GM23338 (cell line): Measurements from ENCODE around the gene CCIN. TPM values are rescaled to one million over a fixed set of nuclear protein-coding genes. Genes with fewer than 3 reads are reported as not detected.

Experiments used
- ATAC-seq: fragments of 200-7000 bp; cut with Tn5 transposase; 3 replicates; pipeline ENCODE4 v1.9.1; 2020
- DNase-seq: peaks from one replicate; pipeline ENCODE4 v3.0.0-alpha.2; 2015; ENCODE audit warnings: low spot score
- H2AFZ ChIP-seq: fragments of 200-600 bp; sonication (generic); 2 replicates; pipeline ENCODE4 v1.8.0; 2016; ENCODE audit warnings: antibody characterized with exemption, mild to moderate bottlenecking, moderate library complexity
- H3F3A ChIP-seq: fragments of 200-600 bp; sonication (generic); replicated peaks from 2 replicates; pipeline ENCODE4 v1.8.0; 2017; ENCODE audit warnings: antibody characterized with exemption, mixed run types, low read depth
- H3K27ac ChIP-seq: fragments of 200-600 bp; sonication (generic); 2 replicates; pipeline ENCODE4 v1.6.1; 2016; ENCODE audit warnings: low read depth
- H3K27me3 ChIP-seq: fragments of 200-600 bp; sonication (generic); 2 replicates; pipeline ENCODE4 v1.8.0; 2016; ENCODE audit warnings: mild to moderate bottlenecking, mixed run types, moderate library complexity; ENCODE audit not compliant: insufficient read depth
- H3K36me3 ChIP-seq: fragments of 200-600 bp; sonication (generic); 2 replicates; pipeline ENCODE4 v1.8.0; 2016; ENCODE audit warnings: mild to moderate bottlenecking; ENCODE audit not compliant: insufficient read depth
- H3K4me1 ChIP-seq: fragments of 200-600 bp; sonication (generic); 2 replicates; pipeline ENCODE4 v1.8.0; 2016; ENCODE audit warnings: mild to moderate bottlenecking, moderate library complexity; ENCODE audit not compliant: insufficient read depth
- H3K4me2 ChIP-seq: fragments of 200-600 bp; sonication (generic); 2 replicates; pipeline ENCODE4 v1.7.1; 2017; ENCODE audit warnings: mixed run types
- H3K4me3 ChIP-seq: fragments of 200-600 bp; sonication (generic); 2 replicates; pipeline ENCODE4 v1.6.1; 2016; ENCODE audit warnings: mixed run types
- H3K79me2 ChIP-seq: fragments of 200-600 bp; sonication (generic); replicated peaks from 2 replicates; pipeline ENCODE4 v1.8.0; 2017; ENCODE audit warnings: mild to moderate bottlenecking; ENCODE audit not compliant: insufficient read depth
- H3K9me2 ChIP-seq: fragments of 200-600 bp; sonication (generic); 2 replicates; pipeline ENCODE4 v1.8.0; 2017; ENCODE audit not compliant: insufficient read depth
- H4K20me1 ChIP-seq: fragments of 200-600 bp; sonication (generic); replicated peaks from 2 replicates; pipeline ENCODE4 v1.8.0; 2017; ENCODE audit warnings: mild to moderate bottlenecking; ENCODE audit not compliant: insufficient read depth
- H3K27ac Mint-ChIP-seq: 2 replicates; pipeline ENCODE4 v1.8.0; 2020; ENCODE audit warnings: inconsistent platforms, mild to moderate bottlenecking, moderate library complexity, mixed read lengths
- H3K27me3 Mint-ChIP-seq: 3 replicates; pipeline ENCODE4 v1.8.0; 2022; ENCODE audit warnings: low read depth, mild to moderate bottlenecking, moderate library complexity, mixed read lengths, inconsistent platforms; ENCODE audit not compliant: insufficient read depth, poor library complexity
- H3K36me3 Mint-ChIP-seq: 3 replicates; pipeline ENCODE4 v1.8.0; 2021; ENCODE audit warnings: low read depth, mild to moderate bottlenecking, inconsistent platforms, moderate library complexity, mixed read lengths
- H3K4me1 Mint-ChIP-seq: 3 replicates; pipeline ENCODE4 v1.8.0; 2020; ENCODE audit warnings: mild to moderate bottlenecking, inconsistent platforms, mixed read lengths
- H3K4me3 Mint-ChIP-seq: 3 replicates; pipeline ENCODE4 v1.8.0; 2021; ENCODE audit warnings: moderate library complexity, mild to moderate bottlenecking, inconsistent platforms, mixed read lengths
- H3K9me3 Mint-ChIP-seq: 3 replicates; pipeline ENCODE4 v1.8.0; 2020; ENCODE audit warnings: moderate library complexity, mild to moderate bottlenecking, inconsistent platforms, mixed read lengths
- EZH2 ChIP-seq: fragments of 200-600 bp; sonication (generic); IDR thresholded peaks from one replicate; pipeline ENCODE4 v1.8.0; 2017; ENCODE audit warnings: antibody characterized with exemption, mild to moderate bottlenecking, low read depth; ENCODE audit not compliant: unreplicated experiment
- JUNB ChIP-seq: IDR thresholded peaks from one replicate; pipeline ENCODE4 v1.6.1; 2016; ENCODE audit warnings: antibody characterized with exemption; ENCODE audit not compliant: unreplicated experiment
- NANOG ChIP-seq: IDR thresholded peaks from 2 replicates; pipeline ENCODE4 v1.6.1; 2016; ENCODE audit warnings: antibody characterized with exemption, borderline replicate concordance
- STAT1 ChIP-seq: IDR thresholded peaks from one replicate; pipeline ENCODE4 v1.6.1; 2016; ENCODE audit warnings: antibody characterized with exemption; ENCODE audit not compliant: unreplicated experiment
- ZNF331 ChIP-seq: fragments of 250-450 bp; sonication (Bioruptor Pico); IDR thresholded peaks from 2 replicates; pipeline ENCODE4 v1.5.0; 2020; ENCODE audit warnings: low read depth, mild to moderate bottlenecking, moderate library complexity
- polyA plus RNA-seq: library from polyadenylated mRNA; unstranded; fragments of >200 nt; fragmentation: Nextera tagmentation; extraction: Ambion mirVana; gene quantifications from 2 replicates; pipeline ENCODE4 v1.2.1, GENCODE V29; 2016
- total RNA-seq: library from RNA; depleted of rRNA; stranded (reverse); fragments of >200 nt; shearing (Covaris generic); gene quantifications from 2 replicates; pipeline ENCODE4 v1.2.3, GENCODE V29; 2014
- TF ChIP-seq, protein P1 (sequence below): fragments of 250-450 bp; sonication (Bioruptor Pico); IDR thresholded peaks from 2 replicates; pipeline ENCODE4 v1.5.0; 2020; ENCODE audit warnings: mild to moderate bottlenecking, moderate library complexity
- TF ChIP-seq, protein P2 (sequence below): IDR thresholded peaks from 2 replicates; pipeline ENCODE4 v1.6.1; 2016; ENCODE audit warnings: antibody characterized with exemption

CCIN gene
- total and polyA plus RNA-seq, 2 experiments from 2014 or later: 0.14 TPM; not detected in 1

DNA sequence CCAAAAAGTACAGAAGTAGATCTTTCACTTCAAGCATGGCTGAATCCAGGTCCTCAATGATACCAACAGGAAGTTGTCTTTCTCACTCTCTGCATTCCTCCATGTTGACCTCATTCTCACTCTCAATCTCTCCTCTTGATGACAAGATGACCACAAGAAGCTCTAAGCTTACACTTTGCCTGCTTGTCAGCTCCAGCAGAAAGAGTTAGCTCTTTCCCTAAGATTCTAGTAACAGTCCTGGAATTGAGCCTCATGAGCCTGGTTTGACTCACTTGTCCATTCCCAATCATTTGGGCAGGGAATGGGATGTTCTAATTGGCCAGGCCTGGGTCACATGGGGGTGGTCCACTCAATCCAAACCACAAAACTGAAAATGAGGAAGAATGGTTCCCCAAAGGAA is 18.2 kb downstream of the CCIN start (continued):
- TF ChIP-seq, protein P1, sequence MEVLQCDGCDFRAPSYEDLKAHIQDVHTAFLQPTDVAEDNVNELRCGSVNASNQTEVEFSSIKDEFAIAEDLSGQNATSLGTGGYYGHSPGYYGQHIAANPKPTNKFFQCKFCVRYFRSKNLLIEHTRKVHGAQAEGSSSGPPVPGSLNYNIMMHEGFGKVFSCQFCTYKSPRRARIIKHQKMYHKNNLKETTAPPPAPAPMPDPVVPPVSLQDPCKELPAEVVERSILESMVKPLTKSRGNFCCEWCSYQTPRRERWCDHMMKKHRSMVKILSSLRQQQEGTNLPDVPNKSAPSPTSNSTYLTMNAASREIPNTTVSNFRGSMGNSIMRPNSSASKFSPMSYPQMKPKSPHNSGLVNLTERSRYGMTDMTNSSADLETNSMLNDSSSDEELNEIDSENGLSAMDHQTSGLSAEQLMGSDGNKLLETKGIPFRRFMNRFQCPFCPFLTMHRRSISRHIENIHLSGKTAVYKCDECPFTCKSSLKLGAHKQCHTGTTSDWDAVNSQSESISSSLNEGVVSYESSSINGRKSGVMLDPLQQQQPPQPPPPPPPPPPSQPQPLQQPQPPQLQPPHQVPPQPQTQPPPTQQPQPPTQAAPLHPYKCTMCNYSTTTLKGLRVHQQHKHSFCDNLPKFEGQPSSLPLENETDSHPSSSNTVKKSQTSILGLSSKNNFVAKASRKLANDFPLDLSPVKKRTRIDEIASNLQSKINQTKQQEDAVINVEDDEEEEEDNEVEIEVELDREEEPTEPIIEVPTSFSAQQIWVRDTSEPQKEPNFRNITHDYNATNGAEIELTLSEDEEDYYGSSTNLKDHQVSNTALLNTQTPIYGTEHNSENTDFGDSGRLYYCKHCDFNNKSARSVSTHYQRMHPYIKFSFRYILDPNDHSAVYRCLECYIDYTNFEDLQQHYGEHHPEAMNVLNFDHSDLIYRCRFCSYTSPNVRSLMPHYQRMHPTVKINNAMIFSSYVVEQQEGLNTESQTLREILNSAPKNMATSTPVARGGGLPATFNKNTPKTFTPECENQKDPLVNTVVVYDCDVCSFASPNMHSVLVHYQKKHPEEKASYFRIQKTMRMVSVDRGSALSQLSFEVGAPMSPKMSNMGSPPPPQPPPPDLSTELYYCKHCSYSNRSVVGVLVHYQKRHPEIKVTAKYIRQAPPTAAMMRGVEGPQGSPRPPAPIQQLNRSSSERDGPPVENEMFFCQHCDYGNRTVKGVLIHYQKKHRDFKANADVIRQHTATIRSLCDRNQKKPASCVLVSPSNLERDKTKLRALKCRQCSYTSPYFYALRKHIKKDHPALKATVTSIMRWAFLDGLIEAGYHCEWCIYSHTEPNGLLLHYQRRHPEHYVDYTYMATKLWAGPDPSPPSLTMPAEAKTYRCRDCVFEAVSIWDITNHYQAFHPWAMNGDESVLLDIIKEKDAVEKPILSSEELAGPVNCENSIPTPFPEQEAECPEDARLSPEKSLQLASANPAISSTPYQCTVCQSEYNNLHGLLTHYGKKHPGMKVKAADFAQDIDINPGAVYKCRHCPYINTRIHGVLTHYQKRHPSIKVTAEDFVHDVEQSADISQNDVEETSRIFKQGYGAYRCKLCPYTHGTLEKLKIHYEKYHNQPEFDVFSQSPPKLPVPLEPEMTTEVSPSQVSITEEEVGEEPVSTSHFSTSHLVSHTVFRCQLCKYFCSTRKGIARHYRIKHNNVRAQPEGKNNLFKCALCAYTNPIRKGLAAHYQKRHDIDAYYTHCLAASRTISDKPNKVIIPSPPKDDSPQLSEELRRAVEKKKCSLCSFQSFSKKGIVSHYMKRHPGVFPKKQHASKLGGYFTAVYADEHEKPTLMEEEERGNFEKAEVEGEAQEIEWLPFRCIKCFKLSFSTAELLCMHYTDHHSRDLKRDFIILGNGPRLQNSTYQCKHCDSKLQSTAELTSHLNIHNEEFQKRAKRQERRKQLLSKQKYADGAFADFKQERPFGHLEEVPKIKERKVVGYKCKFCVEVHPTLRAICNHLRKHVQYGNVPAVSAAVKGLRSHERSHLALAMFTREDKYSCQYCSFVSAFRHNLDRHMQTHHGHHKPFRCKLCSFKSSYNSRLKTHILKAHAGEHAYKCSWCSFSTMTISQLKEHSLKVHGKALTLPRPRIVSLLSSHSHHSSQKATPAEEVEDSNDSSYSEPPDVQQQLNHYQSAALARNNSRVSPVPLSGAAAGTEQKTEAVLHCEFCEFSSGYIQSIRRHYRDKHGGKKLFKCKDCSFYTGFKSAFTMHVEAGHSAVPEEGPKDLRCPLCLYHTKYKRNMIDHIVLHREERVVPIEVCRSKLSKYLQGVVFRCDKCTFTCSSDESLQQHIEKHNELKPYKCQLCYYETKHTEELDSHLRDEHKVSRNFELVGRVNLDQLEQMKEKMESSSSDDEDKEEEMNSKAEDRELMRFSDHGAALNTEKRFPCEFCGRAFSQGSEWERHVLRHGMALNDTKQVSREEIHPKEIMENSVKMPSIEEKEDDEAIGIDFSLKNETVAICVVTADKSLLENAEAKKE (CRISPR knock-in tag): no peak
- TF ChIP-seq STAT1 (no peak), NANOG (no peak), EZH2 (no peak), ZNF331 (no peak), JUNB (no peak)
- TF ChIP-seq, protein P2, sequence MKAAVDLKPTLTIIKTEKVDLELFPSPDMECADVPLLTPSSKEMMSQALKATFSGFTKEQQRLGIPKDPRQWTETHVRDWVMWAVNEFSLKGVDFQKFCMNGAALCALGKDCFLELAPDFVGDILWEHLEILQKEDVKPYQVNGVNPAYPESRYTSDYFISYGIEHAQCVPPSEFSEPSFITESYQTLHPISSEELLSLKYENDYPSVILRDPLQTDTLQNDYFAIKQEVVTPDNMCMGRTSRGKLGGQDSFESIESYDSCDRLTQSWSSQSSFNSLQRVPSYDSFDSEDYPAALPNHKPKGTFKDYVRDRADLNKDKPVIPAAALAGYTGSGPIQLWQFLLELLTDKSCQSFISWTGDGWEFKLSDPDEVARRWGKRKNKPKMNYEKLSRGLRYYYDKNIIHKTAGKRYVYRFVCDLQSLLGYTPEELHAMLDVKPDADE: no peak

DNA sequence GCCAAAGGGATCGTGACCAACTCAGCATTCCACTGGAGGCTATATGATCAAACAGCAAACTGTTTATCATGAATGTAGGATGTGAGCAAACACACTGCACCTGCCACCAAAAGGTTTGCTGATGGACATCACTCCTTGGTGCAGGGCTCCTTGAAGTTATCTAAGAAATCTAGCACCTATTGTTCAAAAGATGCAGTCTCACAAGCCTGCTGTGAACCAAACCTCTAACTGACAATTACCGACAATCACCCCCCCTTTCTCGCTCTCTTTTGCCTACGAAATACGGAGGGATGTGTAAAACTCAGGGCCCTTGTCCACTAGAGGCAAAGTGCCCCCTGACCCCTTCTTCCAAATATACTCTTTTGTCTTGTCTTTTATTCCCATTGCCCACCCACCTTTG is 19.0 kb downstream of the CCIN start:
- no peak overlapping the region for H3K27ac ChIP-seq
- H3F3A ChIP-seq: peaks cover 8% of the 10 kb centered on the region
- H3K4me3 Mint-ChIP-seq: no peak overlapping the region
- peaks cover 24% of the 10 kb centered on the region for H3K79me2 ChIP-seq
- H3K27me3 ChIP-seq: no peaks in the 10 kb centered on the region
- no peak overlapping the region for H3K4me2 ChIP-seq
- peaks cover 12% of the 10 kb centered on the region for H3K27me3 Mint-ChIP-seq
- peaks cover 11% of the 10 kb centered on the region; the same call in 1 of the 2 replicates for H3K9me2 ChIP-seq
- H3K9me3 Mint-ChIP-seq: no peaks in the 10 kb centered on the region; the same call in 1 of the 3 replicates
- peaks cover 23% of the 10 kb centered on the region for H3K4me1 ChIP-seq
- ATAC-seq (no peak), DNase-seq (no peak)
- no peak overlapping the region for H3K4me3 ChIP-seq
- H3K27ac Mint-ChIP-seq: no peak overlapping the region
- H3K36me3 ChIP-seq: no peaks in the 10 kb centered on the region
- peaks cover 21% of the 10 kb centered on the region for H3K4me1 Mint-ChIP-seq
- H3K36me3 Mint-ChIP-seq: no peaks in the 10 kb centered on the region; the same call in 2 of the 3 replicates
- peaks cover 19% of the 10 kb centered on the region for H4K20me1 ChIP-seq
- no peak overlapping the region for H2AFZ ChIP-seq
- TF ChIP-seq, protein P2: no peak
- TF ChIP-seq STAT1: no peak
- no peak for TF ChIP-seq EZH2
- TF ChIP-seq, protein P1 (CRISPR knock-in tag): no peak
